ENCODE measurements around the gene CDC6.

CDC6 gene

DNA sequence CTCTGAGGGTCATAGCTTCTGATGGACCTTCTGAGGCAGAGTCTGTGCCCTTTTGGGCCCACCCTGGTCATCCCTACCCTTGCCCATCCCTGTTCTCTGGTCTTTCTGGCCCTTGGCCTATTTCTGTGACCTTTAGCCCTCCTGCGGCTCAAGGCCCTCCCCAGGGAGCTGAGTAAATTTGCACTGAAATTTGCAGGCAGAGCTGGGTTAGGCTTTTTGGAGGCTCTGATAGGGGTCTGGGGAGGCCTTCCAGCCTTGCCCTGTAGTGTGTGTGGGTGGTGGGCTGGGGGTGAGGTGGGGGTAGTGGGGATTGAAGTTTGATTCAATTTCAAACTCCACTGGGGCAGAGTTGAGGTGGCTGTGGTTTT, 39.1 kb downstream of the CDC6 start:
- in situ Hi-C loops (cut with MboI; ENCODE audit: low sequenced_read_pairs), result no loop called here
- no peak for DNase-seq (ENCODE audit: low spot score in 2 of 2)
- H3K4me1 ChIP-seq, result no peaks in the 10 kb centered on the region
- H3K27me3 ChIP-seq (ENCODE audit: low read depth), result no peaks in the 10 kb centered on the region
- H3K4me3 ChIP-seq, result no peak overlapping the region
- H3K9me3 ChIP-seq, result no peaks in the 10 kb centered on the region
- no peaks in the 10 kb centered on the region; the same call in 1 of the 2 replicates for H3K36me3 ChIP-seq (replicated peaks)

GRCh38 chr17:40327244-40327729, 39.6 kb downstream of the CDC6 start:
- in situ Hi-C loops (cut with MboI; ENCODE audit: low sequenced_read_pairs), result no loop called here
- Histone ChIP-seq H3K36me3 (replicated peaks) (no peaks in the 10 kb centered on the region; the same call in 1 of the 2 replicates), H3K27me3 (ENCODE audit: low read depth) (no peaks in the 10 kb centered on the region), H3K4me1 (no peaks in the 10 kb centered on the region), H3K4me3 (no peak overlapping the region), H3K9me3 (no peaks in the 10 kb centered on the region)
- no peak for DNase-seq (ENCODE audit: low spot score in 2 of 2)

- H3K36me3 ChIP-seq (replicated peaks), result peaks cover 4% of the 10 kb centered on the region; the same call in 1 of the 2 replicates
- in situ Hi-C loops (cut with MboI; ENCODE audit: low sequenced_read_pairs), result no loop called here
- H3K4me3 ChIP-seq, result no peak overlapping the region
- no peaks in the 10 kb centered on the region for H3K27me3 ChIP-seq (ENCODE audit: low read depth)
- no peak for DNase-seq (ENCODE audit: low spot score in 2 of 2)
- no peaks in the 10 kb centered on the region for H3K9me3 ChIP-seq
- no peaks in the 10 kb centered on the region for H3K4me1 ChIP-seq
These were observed 40.2 kb downstream of the CDC6 start for GRCh38 chr17:40327735-40328385.

GRCh38 chr17:40328386-40328766, 40.7 kb downstream of the CDC6 start:
- no peaks in the 10 kb centered on the region for H3K9me3 ChIP-seq
- no peak overlapping the region for H3K4me3 ChIP-seq
- in situ Hi-C loops (cut with MboI; ENCODE audit: low sequenced_read_pairs), result no loop called here
- H3K27me3 ChIP-seq (ENCODE audit: low read depth), result no peaks in the 10 kb centered on the region
- DNase-seq (ENCODE audit: low spot score in 2 of 2), result no peak
- no peaks in the 10 kb centered on the region for H3K4me1 ChIP-seq
- peaks cover 4% of the 10 kb centered on the region; the same call in 1 of the 2 replicates for H3K36me3 ChIP-seq (replicated peaks)

DNA sequence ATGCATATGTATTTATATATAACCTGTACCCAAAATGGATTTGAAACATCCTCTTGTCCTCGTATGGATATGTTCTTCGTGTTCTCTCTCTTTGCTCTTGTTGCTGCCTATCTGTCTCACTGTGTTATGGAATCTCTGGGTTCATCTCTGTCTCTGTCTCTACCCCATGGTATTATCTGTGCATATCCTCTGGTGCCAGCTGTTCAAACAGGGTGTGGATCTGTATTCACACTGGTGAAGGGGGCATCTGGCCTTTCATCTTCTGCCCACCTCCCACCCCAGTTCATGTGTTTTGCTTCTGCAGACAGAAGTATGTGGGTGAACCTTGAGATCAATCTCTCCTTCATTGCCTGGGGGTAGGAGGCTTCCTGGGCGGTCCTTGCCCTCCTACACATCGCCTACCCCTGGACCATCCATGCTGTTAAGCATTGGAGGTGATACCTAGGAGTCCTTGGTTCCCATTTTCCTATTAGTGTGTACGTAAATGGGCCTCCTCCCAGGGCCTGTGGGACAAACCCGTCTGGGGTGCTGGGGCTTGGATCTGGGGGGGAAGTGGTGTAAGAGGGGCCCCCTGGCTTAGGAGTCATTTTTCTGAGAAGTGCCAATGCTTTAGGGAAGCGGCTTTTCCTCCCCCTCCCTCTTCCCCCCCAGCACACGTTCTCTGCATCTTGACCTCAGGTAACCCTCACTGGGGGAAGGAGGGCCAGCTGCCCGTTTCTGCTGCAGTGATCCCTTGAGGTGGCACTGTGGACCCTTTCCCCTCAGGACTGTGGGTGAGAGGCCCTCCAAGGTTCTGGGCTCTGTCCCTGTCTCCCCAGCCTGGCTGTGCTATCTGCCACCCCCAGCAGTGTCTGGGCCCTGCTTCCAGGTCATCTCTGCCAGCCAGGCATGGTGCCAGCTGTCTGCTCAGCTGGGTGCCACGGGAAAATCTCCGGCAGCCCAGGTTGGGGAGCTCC, 42.4 kb downstream of the CDC6 start:
- no peak overlapping the region for H3K4me3 ChIP-seq
- no peaks in the 10 kb centered on the region for H3K27me3 ChIP-seq (ENCODE audit: low read depth)
- DNase-seq (ENCODE audit: low spot score in 2 of 2), result no peak
- in situ Hi-C loops (cut with MboI; ENCODE audit: low sequenced_read_pairs), result no loop called here
- H3K36me3 ChIP-seq (replicated peaks), result peaks cover 4% of the 10 kb centered on the region; the same call in 1 of the 2 replicates
- H3K4me1 ChIP-seq, result no peaks in the 10 kb centered on the region
- H3K9me3 ChIP-seq, result no peaks in the 10 kb centered on the region

GRCh38 chr17:40330850-40331470, 43.3 kb downstream of the CDC6 start:
- Histone ChIP-seq H3K9me3 (no peaks in the 10 kb centered on the region), H3K4me1 (no peaks in the 10 kb centered on the region), H3K36me3 (replicated peaks) (peaks cover 4% of the 10 kb centered on the region; the same call in 1 of the 2 replicates), H3K27me3 (ENCODE audit: low read depth) (no peaks in the 10 kb centered on the region), H3K4me3 (no peak overlapping the region)
- DNase-seq (ENCODE audit: low spot score in 2 of 2), result no peak
- in situ Hi-C loops (cut with MboI; ENCODE audit: low sequenced_read_pairs), result no loop called here

DNA sequence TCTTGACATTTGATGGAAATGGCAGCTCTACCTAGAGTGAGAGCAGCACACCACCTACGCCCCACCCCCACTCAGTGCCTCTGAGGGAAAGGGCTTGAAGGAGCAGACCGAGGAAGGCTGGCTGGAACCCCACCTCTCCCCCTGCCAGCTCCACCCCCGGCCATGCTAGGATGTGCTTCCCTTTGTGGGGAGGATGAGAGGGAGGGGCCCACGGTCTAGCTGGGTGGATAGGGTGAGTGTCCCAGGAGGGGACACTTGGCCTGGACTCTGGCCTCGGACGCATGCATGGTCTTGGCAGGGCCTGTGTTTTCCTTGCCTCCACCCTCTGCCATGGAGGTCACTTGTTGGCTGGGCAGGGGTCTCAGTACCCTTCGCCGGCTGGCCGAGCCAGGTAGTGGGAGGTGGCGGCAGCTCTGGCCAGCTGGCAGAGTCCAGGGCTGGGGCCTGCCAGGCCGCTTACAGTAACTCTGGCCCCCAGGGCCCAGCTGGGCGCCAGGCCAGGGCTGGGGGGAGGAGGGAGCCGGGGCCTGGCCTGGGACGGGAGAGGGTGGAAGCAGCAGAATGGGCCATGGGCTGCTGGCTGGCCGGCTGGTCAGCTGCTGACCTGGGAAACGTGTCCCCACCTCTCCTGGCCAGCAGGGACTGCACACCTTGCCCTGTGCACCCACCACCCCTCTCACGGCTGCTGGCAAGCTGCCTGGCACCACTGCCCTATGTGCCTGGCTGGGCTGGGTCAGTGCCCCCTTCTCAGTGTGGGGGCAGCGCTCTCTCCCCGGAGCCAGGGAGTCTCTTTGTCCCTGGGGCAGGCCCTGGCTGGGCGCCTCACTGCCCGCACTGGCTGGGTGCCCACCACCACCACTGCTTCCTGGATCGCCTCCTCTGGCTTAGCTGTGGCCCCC, 44.3 kb downstream of the CDC6 start:
- Histone ChIP-seq H3K4me3 (no peak overlapping the region), H3K4me1 (no peaks in the 10 kb centered on the region), H3K27me3 (ENCODE audit: low read depth) (no peaks in the 10 kb centered on the region), H3K9me3 (no peaks in the 10 kb centered on the region), H3K36me3 (replicated peaks) (peaks cover 4% of the 10 kb centered on the region; the same call in 1 of the 2 replicates)
- in situ Hi-C loops (cut with MboI; ENCODE audit: low sequenced_read_pairs), result no loop called here
- DNase-seq (ENCODE audit: low spot score in 2 of 2), result no peak

- in situ Hi-C loops (cut with MboI; ENCODE audit: low sequenced_read_pairs), result no loop called here
- H3K4me1 ChIP-seq, result no peaks in the 10 kb centered on the region
These were observed 46.2 kb downstream of the CDC6 start for GRCh38 chr17:40333781-40334448.

GRCh38 chr17:40335620-40336019, 47.9 kb downstream of the CDC6 start:
- DNase-seq (ENCODE audit: low spot score in 2 of 2), result no peak
- no peaks in the 10 kb centered on the region for H3K9me3 ChIP-seq
- H3K36me3 ChIP-seq (replicated peaks), result peaks cover 4% of the 10 kb centered on the region; the same call in 1 of the 2 replicates
- no peaks in the 10 kb centered on the region for H3K27me3 ChIP-seq (ENCODE audit: low read depth)
- no peaks in the 10 kb centered on the region for H3K4me1 ChIP-seq
- in situ Hi-C loops (cut with MboI; ENCODE audit: low sequenced_read_pairs), result no loop called here
- H3K4me3 ChIP-seq, result no peak overlapping the region

More at GRCh38 chr17:40333781-40334448, 46.2 kb downstream of the CDC6 start:
- H3K36me3 ChIP-seq (replicated peaks), result peaks cover 4% of the 10 kb centered on the region; the same call in 1 of the 2 replicates
- H3K4me3 ChIP-seq, result no peak overlapping the region
- no peaks in the 10 kb centered on the region for H3K9me3 ChIP-seq
- no peak for DNase-seq (ENCODE audit: low spot score in 2 of 2)
- no peaks in the 10 kb centered on the region for H3K27me3 ChIP-seq (ENCODE audit: low read depth)

DNA sequence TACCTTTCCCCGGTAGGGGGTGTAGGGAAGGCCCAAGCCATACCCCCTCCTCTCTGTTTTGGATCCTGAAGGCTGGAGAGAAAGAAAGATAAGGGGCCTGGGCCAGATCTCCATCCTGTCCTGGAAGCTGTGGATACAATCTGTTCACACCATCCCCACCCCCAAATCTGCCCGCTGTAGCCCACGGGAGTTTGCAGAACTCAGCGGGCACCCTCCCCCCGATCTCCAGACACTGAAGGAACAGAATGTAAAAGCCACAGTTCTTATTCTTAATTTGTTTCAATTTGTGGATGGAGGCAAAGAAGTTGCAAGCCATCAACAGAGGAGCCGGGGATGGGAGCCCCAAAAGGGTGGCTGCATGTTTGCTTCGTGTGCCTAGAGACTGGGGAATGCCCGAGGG, 49.7 kb downstream of the CDC6 start:
- no peak for DNase-seq (ENCODE audit: low spot score in 2 of 2)
- in situ Hi-C loops (cut with MboI; ENCODE audit: low sequenced_read_pairs), result no loop called here
- no peaks in the 10 kb centered on the region for H3K4me1 ChIP-seq

DNA sequence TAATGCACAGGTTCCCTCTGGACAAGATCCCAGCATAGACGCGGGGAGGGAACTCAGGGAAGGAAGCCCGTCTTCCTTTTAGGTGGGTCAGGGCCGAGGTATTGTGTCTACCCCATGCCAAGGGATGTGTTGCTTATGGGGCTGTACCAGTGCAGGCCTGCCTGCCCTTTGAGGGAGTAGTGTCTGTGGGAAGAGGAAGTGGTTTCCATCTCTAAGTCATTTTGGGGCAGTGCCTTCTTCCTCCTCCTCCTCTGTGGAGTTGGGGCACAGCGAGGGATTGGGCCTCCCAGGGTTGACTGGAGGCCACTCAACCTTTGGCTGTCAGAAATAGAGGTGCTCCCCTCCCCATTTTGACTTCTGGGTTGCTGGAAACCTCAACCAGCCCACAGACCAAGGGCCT, 50.4 kb downstream of the CDC6 start:
- no peak for DNase-seq (ENCODE audit: low spot score in 2 of 2)
- H3K4me3 ChIP-seq, result no peak overlapping the region
- no peaks in the 10 kb centered on the region for H3K9me3 ChIP-seq
- no peaks in the 10 kb centered on the region for H3K4me1 ChIP-seq
- in situ Hi-C loops (cut with MboI; ENCODE audit: low sequenced_read_pairs), result no loop called here
- no peaks in the 10 kb centered on the region for H3K36me3 ChIP-seq (replicated peaks)
- H3K27me3 ChIP-seq (ENCODE audit: low read depth), result no peaks in the 10 kb centered on the region

More for the DNA sequence above, 49.7 kb downstream of the CDC6 start:
- Histone ChIP-seq H3K9me3 (no peaks in the 10 kb centered on the region), H3K27me3 (ENCODE audit: low read depth) (no peaks in the 10 kb centered on the region), H3K36me3 (replicated peaks) (0 out of 2 replicates have a peak, but pooled peaks cover 4% of the 10 kb centered on the region), H3K4me3 (no peak overlapping the region)

GRCh38 chr17:40338941-40339649, 51.4 kb downstream of the CDC6 start:
- H3K9me3 ChIP-seq, result no peaks in the 10 kb centered on the region
- H3K4me3 ChIP-seq, result no peak overlapping the region
- in situ Hi-C loops (cut with MboI; ENCODE audit: low sequenced_read_pairs), result no loop called here
- no peaks in the 10 kb centered on the region for H3K27me3 ChIP-seq (ENCODE audit: low read depth)
- no peaks in the 10 kb centered on the region for H3K4me1 ChIP-seq
- DNase-seq (ENCODE audit: low spot score in 2 of 2), result no peak
- H3K36me3 ChIP-seq (replicated peaks), result no peaks in the 10 kb centered on the region

Measured in HAP-1 (cell line).